HG02852 (cell line): Measurements from ENCODE around the gene TMCO4.
"Not testable (repeated sequence)": the region's sequence is repeated elsewhere in the genome, so short reads cannot be mapped to it uniquely, and the experiment has no call there.

Source experiments
- ATAC-seq: cut with Tn5 transposase; IDR thresholded peaks from one replicate; pipeline ENCODE4 v1.9.1; 2021; ENCODE audit warnings: mild to moderate bottlenecking, moderate library complexity; ENCODE audit not compliant: unreplicated experiment

Gene TMCO4

GRCh38 chr1:19799230-19800075 lies at the start of gene TMCO4:
TSS of gene TMCO4 (minus strand) at chr1:19799916. CDS start at chr1:19780758, 19,158 bp downstream.
- peak; percentile 74 for ATAC-seq

GRCh38 chr1:19849307-19849706 lies 49.6 kb upstream of the TMCO4 start:
- not testable (repeated sequence) for ATAC-seq

- ATAC-seq = not testable (repeated sequence)
Measured at GRCh38 chr1:19847334-19847733, 47.6 kb upstream of the TMCO4 start.

GRCh38 chr1:19846338-19846737 lies 46.6 kb upstream of the TMCO4 start:
- ATAC-seq = no peak

GRCh38 chr1:19845555-19845954 lies 45.8 kb upstream of the TMCO4 start:
- no peak for ATAC-seq

GRCh38 chr1:19844731-19845495 lies 45.2 kb upstream of the TMCO4 start:
- no peak for ATAC-seq

GRCh38 chr1:19840228-19840627 lies 40.5 kb upstream of the TMCO4 start:
- no peak for ATAC-seq

- no peak for ATAC-seq
Measured at GRCh38 chr1:19837866-19838265, 38.1 kb upstream of the TMCO4 start.

- ATAC-seq = no peak
Measured at GRCh38 chr1:19835578-19835977, 35.9 kb upstream of the TMCO4 start.

GRCh38 chr1:19831441-19831840 lies 31.7 kb upstream of the TMCO4 start:
- ATAC-seq = no peak

GRCh38 chr1:19828546-19828945 lies 28.8 kb upstream of the TMCO4 start:
- ATAC-seq = no peak

- ATAC-seq = no peak
Measured at GRCh38 chr1:19825298-19825697, 25.6 kb upstream of the TMCO4 start.

GRCh38 chr1:19824541-19824940 lies 24.8 kb upstream of the TMCO4 start:
- no peak for ATAC-seq

- ATAC-seq = no peak
Measured at GRCh38 chr1:19824036-19824435, 24.3 kb upstream of the TMCO4 start.

GRCh38 chr1:19819701-19820100 lies 20.0 kb upstream of the TMCO4 start:
- no peak for ATAC-seq

- no peak for ATAC-seq
Measured at GRCh38 chr1:19818324-19818723, 18.6 kb upstream of the TMCO4 start.

- no peak for ATAC-seq
Measured at GRCh38 chr1:19817160-19817559, 17.4 kb upstream of the TMCO4 start.

- ATAC-seq = not testable (repeated sequence)
Measured at GRCh38 chr1:19816737-19817086, 17.0 kb upstream of the TMCO4 start.

GRCh38 chr1:19815801-19816736 lies 16.4 kb upstream of the TMCO4 start:
- ATAC-seq = no peak

GRCh38 chr1:19814681-19815503 lies 15.2 kb upstream of the TMCO4 start, which contains the start of gene RNF186:
TSS of gene RNF186 (minus strand) at chr1:19815283. CDS start at chr1:19815101, 182 bp downstream.
- ATAC-seq = no peak
